AG09319 (cell line): ENCODE data around the gene VPS11.

ENCODE experiments used
- DNase-seq: peaks from one replicate; pipeline ENCODE4 v3.0.0-alpha.2; 2010; ENCODE audit warnings: low read depth; ENCODE audit errors: extremely low read depth
- CTCF ChIP-seq: IDR thresholded peaks from 2 replicates; pipeline ENCODE4 v1.5.1; 2011; ENCODE audit warnings: low read depth, mild to moderate bottlenecking, inconsistent platforms, low read length, moderate library complexity

The VPS11 gene

GRCh38 chr11:119085437-119085847 lies 17.8 kb downstream of the VPS11 start:
- no peak for DNase-seq
- TF ChIP-seq CTCF = no peak

- TF ChIP-seq CTCF = no peak
- no peak for DNase-seq
Measured at GRCh38 chr11:119087123-119087522, 19.5 kb downstream of the VPS11 start.

- no peak for TF ChIP-seq CTCF
- no peak for DNase-seq
Measured at GRCh38 chr11:119087747-119088241, 20.2 kb downstream of the VPS11 start.

GRCh38 chr11:119088406-119088805 lies 20.8 kb downstream of the VPS11 start:
- no peak for DNase-seq
- no peak for TF ChIP-seq CTCF

- DNase-seq = no peak
- TF ChIP-seq CTCF = no peak
Measured at GRCh38 chr11:119089319-119089718, 21.7 kb downstream of the VPS11 start.

- no peak for TF ChIP-seq CTCF
- DNase-seq = no peak
Measured at GRCh38 chr11:119091178-119091577, 23.6 kb downstream of the VPS11 start.

GRCh38 chr11:119091966-119092879 lies 24.6 kb downstream of the VPS11 start:
- no peak for DNase-seq
- TF ChIP-seq CTCF = no peak
